GM21786 (cell line): ENCODE results near the gene MCRS1.
"Not testable (repeated sequence)": the region's sequence is repeated elsewhere in the genome, so short reads cannot be mapped to it uniquely, and the experiment has no call there.

Source experiments
- ATAC-seq: cut with Tn5 transposase; IDR thresholded peaks from one replicate; pipeline ENCODE4 v1.9.1; 2021; ENCODE audit not compliant: unreplicated experiment

MCRS1 gene

DNA sequence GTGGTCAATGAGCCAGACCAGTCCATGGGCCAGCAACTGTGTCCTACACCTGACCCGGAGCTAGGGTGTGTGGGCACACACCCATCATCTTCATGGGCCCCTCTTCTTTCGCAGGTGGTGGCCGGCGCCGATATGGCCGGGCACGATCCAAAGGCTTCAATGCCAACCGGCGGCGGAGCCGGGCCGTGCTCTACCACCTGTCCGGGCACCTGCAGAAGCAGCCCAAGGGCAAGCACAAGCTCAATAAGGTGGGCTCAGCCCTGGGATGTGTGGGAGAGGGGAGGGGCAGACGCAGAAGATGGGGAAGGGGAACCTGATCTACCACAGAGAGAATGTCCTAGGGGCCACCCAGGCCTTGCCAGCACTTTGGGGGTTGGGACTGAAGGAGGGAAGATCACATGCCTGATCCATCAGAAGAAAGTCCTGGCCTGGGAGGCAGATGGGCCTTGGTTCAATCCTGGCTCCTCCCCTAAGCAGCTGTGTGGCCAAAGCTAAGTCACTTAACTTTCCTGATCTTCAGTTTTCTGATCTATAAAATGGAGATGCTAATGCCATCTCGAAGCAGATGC, 25.3 kb downstream of the MCRS1 start:
- no peak for ATAC-seq

DNA sequence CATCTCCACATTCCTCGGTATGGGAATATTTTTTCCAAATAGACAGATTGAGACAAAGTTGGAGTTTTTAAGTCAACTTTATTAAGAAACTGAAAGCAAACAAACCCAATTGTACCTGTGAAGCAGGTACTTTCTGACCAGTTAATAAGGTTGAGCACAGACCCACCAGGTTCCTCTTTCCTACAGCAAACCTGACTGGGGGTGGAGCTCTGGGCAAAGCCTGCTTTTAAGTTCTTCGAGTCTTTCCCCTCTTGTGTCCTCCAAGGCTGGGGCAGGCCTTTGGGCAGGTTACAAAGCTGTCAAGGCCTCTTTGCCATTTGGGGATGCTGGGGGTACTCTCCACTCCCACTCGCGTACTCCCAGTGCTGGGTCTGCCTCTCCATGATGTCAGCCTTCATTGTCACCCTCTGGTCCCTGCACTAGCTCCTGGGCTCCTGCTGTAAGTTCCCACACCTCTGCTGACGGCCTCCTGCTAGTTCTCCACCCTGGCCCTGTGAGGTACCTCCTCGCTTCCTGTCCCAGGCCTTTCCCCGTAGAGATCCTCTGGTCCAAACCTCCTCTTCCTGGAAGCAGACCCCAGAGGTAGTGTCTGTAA, 25.9 kb downstream of the MCRS1 start:
- ATAC-seq, result no peak

DNA sequence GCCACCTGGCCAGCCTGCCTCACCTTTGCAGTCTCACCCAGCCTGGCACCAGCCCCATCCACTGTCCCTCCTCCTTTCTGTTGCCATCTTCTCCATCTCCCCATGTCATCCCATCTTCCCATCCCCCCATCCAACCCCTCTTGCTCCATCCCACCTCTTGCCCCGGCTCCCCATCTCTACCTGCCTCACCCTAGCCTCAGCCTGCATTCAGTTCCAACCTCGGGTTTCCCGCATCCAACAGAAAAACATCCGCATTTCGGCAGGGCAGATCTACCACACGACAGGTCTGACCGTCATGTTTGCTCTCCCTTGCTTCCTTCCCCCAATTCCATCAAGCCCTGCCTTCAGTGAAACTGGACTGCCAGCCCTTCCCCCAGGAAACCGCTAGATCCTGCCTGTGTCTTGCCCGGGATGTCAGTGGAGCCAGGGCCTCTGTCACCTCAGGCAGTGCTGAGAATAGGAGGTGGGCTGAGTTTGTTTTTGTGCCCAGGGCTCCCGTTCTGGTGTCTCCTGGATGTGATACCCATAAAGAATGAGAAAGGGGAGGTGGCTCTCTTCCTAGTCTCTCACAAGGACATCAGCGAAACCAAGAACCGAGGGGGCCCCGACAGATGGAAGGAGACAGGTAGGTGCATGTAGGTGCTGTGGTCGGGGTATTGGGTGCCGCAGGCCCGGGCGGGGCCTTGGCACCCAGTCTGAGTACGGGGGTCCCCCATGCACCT, 26.6 kb downstream of the MCRS1 start:
- no peak for ATAC-seq

DNA sequence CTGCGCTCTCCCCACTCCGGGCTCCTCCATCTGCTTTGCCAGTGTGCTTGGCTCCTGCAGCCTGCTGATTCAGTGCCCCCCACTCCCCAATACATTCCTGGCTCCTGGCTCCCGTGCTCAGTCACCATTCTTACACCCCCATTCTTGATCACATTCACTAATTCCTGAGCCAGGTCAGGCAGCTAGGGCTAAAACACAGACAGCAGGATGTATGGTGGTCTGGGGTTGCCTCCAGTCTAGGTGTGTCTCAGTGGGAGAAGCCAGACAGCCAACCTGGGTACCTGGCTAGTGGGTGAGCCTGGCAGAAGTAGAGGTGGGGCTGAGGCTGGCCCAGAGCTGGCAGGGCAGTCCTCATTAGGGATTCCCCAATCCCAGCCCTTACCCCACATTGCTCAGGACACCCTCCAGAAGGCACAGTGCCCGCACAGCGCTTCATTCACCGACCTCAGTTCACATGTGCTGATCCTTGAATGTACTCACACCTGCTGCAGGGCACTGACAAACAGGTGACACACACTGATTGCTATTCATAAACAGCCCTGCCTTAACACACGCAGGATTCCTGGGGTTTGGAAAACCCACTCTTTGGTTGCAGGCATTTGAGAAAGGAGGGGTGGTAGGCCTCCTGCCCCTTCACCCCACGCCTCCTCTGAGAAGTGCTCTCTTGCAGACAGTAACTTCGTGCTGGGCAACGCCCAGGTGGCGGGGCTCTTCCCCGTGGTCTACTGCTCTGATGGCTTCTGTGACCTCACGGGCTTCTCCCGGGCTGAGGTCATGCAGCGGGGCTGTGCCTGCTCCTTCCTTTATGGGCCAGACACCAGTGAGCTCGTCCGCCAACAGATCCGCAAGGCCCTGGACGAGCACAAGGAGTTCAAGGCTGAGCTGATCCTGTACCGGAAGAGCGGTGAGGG, 27.5 kb downstream of the MCRS1 start:
- ATAC-seq, result no peak

DNA sequence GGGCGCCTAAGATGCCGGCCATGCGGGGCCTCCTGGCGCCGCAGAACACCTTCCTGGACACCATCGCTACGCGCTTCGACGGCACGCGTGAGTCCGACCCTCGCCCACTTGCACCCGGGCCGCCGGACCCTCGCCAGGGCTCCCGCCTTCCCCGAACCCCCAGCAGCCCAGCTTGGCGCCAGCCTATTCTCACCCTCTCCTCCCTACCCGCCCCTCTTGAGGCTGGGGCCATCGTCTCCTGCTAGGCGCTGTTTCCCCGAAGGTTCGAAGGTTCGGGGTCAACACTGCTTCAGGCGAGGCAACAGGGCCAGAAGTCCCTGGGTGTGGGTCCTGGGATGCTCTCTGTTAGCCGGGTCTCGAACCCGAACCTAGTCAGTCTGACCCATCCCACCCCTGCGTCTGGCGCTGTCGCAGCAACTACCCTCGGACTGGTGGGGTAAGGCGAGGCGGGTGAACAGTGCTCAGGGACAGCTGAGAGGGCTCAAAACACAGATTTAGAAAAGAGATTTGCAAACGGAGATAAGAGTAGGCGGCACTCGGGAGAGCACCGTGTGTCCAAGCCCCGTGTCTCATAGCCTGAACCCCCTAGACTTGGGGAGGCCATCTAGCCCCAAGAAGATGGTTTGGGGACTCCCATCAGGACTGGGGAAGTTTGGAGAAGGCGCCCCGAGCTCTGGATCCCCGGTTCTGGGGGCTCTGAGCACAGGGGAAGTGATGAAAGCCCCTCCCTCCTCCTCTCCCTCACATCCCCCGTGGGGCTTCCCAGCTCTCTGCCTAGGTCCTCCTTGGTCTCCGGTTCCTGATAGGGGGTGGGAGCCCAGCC, 28.3 kb downstream of the MCRS1 start:
- ATAC-seq, result no peak

DNA sequence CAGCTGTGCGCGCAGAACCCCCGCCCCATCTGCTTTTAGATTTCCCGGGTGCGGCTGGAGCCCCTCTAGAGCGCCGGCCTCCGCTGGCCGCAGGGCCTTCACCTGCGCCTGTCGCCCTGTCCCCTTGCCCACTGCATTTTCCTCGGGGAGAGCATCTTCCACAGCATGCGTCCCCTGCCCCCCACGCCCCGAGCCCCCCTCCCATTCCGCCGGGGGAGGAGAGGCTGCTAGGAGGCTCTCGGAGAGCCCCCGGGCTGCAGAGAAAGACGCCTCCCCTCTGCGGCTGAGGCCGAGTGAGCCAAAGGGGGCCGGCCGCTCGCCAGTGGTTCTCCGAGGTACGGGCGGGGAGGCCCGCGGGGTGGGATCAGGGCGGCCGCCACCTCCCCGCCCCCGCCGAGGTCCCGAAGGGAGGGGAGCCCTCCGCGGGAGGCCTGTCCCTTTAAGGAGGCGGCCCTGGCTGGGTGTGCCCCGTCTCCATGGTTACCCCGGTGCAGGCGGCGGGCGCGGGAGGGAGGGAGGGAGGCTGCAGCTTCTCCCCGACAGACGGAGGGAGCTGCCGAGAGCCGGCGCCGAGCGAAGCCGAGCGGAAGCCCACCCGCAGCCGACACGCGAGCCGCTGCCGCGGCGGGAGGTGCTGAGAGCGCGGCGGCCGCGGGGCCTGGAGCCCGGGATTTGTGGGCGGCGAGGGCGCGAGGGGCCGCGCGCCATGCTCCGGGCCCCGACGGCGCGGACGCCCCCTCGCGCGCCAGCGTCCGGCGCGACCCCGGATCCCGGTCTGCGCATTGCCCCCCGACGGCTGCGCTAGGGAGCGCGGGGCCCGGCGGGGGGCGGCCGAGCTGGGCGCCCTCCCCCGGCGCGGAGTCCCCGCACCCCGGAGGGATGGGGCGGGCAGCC, 29.2 kb downstream of the MCRS1 start, which contains the start of gene KCNH3:
TSS of gene KCNH3 (plus strand) at position 521 of the 894 bp plus-strand sequence. CDS start 387 bp downstream, outside the sequence.
- ATAC-seq, result peak; percentile 49

DNA sequence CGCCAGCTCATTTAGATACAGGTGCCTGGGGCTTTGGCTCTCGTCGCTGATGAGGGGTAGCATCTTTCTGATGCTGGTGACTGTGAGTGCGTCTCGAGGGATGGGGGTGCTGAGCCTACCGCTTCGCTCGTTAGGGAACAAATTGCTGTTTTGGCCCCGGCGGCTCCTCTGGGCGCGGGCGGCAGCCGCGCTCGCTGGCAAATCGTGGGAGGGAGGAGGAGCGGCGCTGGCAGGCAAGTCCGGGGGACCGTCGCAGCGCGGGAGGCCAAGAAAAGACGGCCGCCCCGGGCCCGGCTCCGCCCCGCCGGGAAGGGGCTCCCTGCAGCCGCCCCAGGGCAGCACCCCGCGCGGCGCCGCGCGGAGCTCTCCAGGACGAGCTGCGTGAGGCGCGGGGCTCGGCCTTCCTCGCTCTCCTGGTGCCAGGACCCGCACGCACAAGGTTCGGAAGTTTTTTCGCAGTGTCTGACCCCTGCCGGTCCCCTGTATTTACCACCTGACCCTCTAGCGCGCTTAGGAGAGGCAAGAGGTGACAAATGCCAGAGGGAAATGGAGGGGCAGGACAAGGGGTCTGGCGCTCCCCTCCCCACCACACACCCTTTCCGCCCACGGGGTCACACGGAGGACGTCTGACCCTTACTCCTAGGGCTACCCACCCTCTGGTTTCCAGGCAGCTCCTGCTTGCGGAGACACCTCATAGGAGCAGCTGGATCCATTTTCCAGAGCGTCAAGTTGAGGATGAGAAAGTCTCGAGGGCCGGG, 30.0 kb downstream of the MCRS1 start:
- no peak for ATAC-seq

DNA sequence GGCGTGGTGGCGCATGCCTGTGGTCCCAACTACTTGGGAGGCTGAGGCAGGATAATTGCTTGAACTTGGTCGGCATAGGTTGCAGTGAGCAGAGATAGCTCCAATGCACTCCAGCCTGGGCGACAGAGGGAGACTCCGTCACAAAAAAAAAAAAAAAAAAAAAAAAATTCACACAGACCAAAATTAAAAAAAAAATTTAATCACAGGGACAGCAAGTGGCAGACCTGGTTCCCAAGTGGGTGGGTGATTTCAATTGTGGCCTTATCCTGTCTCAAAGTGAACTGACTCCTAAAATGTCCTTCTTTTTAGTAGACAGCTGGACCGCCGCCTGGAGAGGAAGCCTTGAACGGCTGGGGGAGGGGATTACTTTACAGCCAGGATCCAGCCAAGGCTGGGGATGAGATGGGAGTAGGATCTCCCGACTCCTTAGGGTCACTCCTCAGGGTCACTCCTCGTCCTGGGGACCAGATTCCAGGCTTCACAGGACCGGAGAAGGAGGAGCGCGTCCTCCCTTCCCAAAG, 30.7 kb downstream of the MCRS1 start:
- ATAC-seq, result no peak

DNA sequence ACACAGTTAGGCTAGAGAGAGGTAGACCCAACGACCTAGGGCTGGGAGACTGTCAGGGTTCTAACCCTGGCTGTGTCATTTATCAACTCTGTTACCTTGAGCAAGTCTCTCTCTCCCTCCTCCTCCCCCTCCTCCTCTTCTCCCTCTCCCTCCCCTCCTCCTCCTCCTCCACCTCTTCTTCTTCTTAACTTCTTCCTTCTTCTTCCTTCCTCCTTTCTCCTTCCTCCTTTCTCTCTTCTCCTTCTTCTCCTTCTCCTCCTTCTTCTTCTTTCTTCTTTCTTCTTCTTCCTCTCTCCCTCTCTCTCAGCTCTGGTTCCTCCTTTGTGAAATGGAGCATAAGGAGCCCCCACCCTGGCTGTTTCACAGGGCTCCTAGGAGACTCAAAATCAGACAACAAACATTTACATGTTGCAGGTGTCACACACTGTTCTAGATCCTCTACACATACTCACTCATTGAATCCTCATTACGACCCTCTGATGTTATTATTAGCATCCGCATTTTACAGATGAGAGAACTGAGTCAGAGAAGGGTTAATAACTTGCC, 31.3 kb downstream of the MCRS1 start:
- no peak for ATAC-seq

DNA sequence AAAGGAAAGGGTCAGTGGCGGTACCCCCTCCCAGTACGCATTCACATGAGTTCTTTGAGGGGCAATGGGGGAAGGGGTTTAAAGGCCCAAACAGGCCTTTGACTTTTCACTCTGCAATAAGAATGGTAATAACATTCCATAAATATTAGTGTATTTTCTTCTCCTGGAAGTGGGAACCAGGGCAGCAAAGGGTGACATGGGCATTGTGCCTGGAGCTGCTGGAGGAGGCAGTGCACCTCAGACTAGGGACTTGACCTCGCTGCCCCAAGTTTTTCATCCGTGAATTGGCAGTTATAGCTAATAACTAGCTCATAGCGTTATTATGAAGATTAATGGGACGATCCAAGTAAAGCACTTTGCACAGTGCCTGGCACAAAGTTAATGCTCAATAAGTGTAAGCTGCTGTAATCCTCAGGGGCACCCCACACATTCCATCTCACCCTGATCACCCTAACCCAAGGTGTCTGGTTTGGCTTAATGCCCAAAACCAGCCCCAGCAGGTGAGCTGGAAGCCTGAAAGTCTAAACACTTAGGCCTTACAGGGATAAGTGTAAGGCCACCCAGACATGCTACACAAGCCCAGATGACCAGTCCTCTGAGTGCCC, 31.9 kb downstream of the MCRS1 start:
- no peak for ATAC-seq

DNA sequence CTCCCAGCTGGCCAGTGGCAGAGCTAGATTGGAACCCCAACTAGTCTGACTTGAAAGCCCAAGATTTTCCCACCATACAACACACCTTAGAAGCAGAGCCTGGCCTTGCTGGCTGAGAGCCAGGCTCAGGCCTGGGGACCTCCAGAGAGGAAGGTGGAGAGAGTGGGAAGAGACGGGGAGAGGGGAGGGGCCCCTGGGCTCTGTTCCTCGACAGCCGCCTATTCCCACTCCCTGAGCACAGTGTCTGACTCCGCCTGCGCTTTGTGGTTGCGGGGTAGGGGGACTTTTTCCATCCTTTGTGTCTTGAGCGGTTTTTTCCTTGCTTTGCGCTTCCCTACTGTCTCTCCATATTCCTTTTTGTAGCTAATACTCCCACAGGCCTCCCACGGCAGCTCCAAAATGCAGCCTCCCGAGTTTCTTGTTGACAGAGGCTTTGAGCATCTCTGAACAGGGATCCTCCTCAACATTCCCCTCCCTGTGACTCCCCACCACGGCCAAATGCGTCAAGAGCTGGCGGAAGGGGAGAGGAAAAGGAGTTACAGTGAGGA, 33.1 kb downstream of the MCRS1 start:
- ATAC-seq, result no peak

DNA sequence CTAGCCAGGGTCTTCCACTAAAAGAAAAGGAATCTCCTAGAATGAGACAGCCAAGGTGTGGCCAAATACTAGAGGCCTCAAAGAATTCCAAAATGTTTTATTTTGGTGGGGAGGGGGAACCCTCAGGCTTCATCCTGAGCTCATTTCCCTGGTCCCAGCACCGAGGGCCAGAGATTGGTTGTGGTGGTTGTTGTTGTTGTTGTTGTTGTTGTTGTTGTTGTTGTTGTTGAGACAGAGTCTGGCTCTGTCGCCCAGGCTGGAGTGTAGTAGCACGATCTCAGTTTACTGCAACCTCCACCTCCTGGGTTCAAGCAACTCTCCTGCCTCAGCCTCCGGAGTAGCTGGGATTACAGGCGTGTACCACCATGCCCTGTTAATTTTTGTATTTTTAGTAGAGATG, 33.8 kb downstream of the MCRS1 start:
- ATAC-seq, result not testable (repeated sequence)

DNA sequence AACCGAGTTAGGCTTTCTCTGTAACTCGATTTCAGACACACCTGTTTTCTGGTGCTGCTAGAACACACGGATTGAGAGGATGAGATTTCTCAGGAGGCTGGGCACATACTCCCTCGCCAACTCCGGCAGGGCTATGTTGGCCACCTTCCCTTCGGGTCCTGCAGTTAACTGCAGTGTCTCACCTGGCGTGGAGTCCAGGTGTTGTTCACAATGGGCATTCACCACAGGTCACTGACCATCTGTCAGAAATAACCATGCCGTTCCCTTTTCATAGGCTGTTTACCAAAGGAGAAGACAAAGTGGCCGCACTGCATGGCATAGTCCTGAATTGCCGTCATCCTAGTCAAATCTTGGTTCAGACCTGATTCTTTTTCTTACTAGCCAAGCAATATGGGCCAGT, 34.6 kb downstream of the MCRS1 start:
- ATAC-seq, result no peak

DNA sequence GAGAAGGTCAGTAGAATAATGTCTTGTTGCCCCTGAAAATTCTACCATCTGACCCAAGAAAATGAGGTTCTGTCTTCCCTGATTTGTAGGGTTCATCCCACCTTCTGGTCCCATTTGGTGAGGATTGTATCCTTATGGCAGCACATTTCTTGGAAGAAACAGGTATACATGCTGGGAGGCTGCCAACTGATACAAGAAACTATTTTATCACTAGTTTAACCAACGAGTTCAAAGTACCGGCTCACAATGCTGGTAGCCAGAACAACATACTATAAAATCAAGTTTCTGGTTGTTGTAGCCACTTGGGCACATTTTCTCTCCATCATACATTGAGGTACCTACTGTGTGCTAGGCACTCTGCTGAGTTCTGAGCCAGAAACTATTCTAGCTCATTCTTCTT, 36.2 kb downstream of the MCRS1 start:
- no peak for ATAC-seq

DNA sequence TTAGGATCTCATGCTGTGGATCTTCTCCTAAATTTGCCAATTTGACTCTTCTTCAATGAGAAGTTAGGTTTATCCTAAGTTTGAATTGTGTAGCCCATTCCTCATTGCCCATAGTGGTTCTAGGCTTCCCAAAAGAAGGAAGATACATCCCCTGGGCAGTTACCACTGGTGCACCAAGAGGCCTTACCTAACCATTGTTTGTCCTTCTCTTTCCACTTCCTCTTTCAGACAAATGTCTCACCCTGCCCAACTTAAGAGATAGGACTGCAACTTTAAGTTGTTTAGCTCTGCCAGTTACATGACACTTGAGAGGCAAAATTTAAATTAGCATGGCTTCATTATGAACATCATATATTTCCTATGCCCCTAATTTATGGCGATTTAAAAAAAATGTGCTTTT, 38.5 kb downstream of the MCRS1 start:
- ATAC-seq, result no peak

DNA sequence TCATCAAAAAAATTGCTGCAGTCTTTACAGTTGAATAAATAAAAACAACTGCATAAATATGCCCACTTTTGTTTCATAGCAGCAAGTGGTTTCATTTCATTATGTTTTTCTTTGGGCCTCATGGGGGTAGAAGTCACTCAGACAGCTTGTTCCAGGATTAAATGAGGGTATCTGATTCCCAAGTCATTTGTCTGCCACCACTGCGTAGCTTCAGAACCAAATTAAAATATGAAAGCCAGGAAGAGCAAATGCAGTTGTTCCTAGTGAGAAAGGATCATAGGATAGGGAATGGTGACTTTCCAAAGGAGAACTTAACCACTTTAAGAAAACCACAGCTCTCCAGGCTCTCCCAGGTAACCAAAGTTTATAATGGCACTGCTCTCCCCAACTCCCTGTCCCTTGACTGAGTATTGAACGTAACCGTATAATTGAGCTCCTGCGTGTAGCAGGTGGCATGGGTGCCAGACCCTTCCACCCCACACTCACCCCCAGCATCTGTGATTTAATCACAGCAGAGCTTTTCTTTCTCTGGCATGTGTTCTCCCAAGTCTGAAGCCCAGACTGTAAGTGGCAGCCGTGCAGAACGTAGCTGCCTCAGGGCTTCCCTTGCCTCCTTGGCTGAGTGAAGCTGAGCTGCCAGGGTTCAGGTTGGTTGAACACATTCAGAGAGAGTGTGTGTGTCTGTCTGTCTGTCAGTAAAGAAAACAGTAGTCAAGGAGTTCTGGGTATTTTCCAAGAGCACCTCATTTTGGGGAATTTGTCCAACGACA, 40.4 kb downstream of the MCRS1 start:
- no peak for ATAC-seq

DNA sequence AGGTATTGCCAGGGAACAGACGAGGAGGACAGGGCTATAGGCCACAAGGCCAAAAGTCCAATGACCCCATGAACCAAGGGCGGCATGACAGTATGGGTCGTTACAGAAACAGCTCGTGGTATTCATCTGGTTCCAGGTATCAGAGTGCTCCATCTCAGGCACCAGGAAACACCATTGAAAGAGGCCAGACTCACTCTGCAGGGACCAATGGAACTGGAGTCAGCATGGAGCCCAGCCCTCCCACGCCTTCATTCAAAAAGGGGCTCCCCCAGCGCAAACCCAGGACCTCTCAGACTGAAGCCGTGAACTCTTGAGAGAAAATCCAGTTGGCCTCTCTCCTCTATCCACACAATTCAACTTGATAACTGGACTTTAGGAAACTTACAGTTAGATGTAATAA, 42.0 kb downstream of the MCRS1 start:
- ATAC-seq, result no peak
